Neural cell (in vitro differentiated cells): ENCODE data around the gene OR2T27. TPM values are rescaled to one million over a fixed set of nuclear protein-coding genes. Genes with fewer than 3 reads are reported as not detected.

Experiments
- polyA plus RNA-seq: library from polyadenylated mRNA; depleted of rRNA; stranded (reverse); fragments of >200 nt; gene quantifications from 2 replicates; pipeline ENCODE4 v1.2.3, GENCODE V29; 2014

The OR2T27 gene
- polyA plus RNA-seq, 1 donor from 2014 or later = not detected

Other genes starting within 250 kb of the OR2T27 start
- gene OR2T2, start 209.9 kb downstream of the OR2T27 start, polyA plus RNA-seq = not detected in 2 replicates
- not detected in 2 replicates for gene OR2T3, start 182.2 kb downstream of the OR2T27 start, polyA plus RNA-seq
- gene OR2T5, start 166.9 kb downstream of the OR2T27 start, polyA plus RNA-seq = not detected in 2 replicates
- not detected in 2 replicates for gene OR2G6, start 147.5 kb downstream of the OR2T27 start, polyA plus RNA-seq
- gene OR2T29, start 92.8 kb downstream of the OR2T27 start, polyA plus RNA-seq = not detected in 2 replicates
- not detected in 2 replicates for gene OR2T34, start 80.8 kb downstream of the OR2T27 start, polyA plus RNA-seq
- gene OR2T10, start 57.8 kb downstream of the OR2T27 start, polyA plus RNA-seq = not detected in 2 replicates
- not detected in 2 replicates for gene OR2T11, start 20.4 kb downstream of the OR2T27 start, polyA plus RNA-seq
- gene OR2T35, start 10.2 kb downstream of the OR2T27 start, polyA plus RNA-seq = not detected in 2 replicates
- not detected in 2 replicates for gene OR14I1, start 47.2 kb upstream of the OR2T27 start, polyA plus RNA-seq
- not detected in 2 replicates for gene LYPD8, start 100.2 kb upstream of the OR2T27 start, polyA plus RNA-seq
- 38.6 and 46.1 TPM in 2 replicates for gene SH3BP5L, start 170.4 kb upstream of the OR2T27 start, polyA plus RNA-seq
- gene ZNF672, start 182.7 kb upstream of the OR2T27 start, polyA plus RNA-seq = 22.9 and 31.0 TPM in 2 replicates
- gene ZNF692, start 203.6 kb upstream of the OR2T27 start, polyA plus RNA-seq = 183 and 255 TPM in 2 replicates